Body of pancreas (tissue), 4 donors: Measurements from ENCODE around the gene RUFY3. TPM values are rescaled to one million over a fixed set of nuclear protein-coding genes. Genes with fewer than 3 reads are reported as not detected.

Experiments
- ATAC-seq: fragments of 150-250 bp; one replicate; pipeline ENCODE4 v1.9.1; 2016
- DNase-seq, 4 donors: peaks; one replicate each; pipeline ENCODE4 v3.0.0-alpha.2; 2019
- H3K27ac ChIP-seq, 4 donors: fragments of 200-600 bp; sonication (generic); 1 replicate in 3 of 4; 2 replicates in 1 of 4; pipeline versions ENCODE4 v1.5.1 to v1.6.1; 2016 to 2019; ENCODE audit warnings: mild to moderate bottlenecking in 1 of 4, mixed read lengths in 1 of 4, moderate library complexity in 1 of 4
- H3K27me3 ChIP-seq, 2 donors: fragments of 200-600 bp; sonication (generic); one replicate each; pipeline ENCODE4 v1.6.0; 2016; ENCODE audit warnings: mild to moderate bottlenecking in 1 of 2
- H3K36me3 ChIP-seq, 2 donors: fragments of 200-600 bp; sonication (generic); replicated peaks in 1 of 2; 2 replicates each; pipeline ENCODE4 v1.5.1; 2016; ENCODE audit warnings: low read depth in 2 of 2; ENCODE audit not compliant: insufficient read depth in 1 of 2
- H3K4me1 ChIP-seq: fragments of 200-600 bp; sonication (generic); one replicate; pipeline ENCODE4 v1.6.0; 2016
- H3K4me3 ChIP-seq, 2 donors: fragments of 200-600 bp; sonication (generic); 1 replicate in 1 of 2; 2 replicates in 1 of 2; pipeline ENCODE4 v1.5.1; 2016 to 2019
- H3K9me3 ChIP-seq, 3 donors: fragments of 200-600 bp; sonication (generic); 1 replicate in 2 of 3; 2 replicates in 1 of 3; pipeline ENCODE4 v1.5.1; 2016
- CTCF ChIP-seq, 7 experiments: fragments of 450-650 bp in 4 of 7; fragments of 200-600 bp in 3 of 7; sonication (generic) in 3 of 7; IDR thresholded peaks; one replicate each; pipeline ENCODE4 v1.5.1; 2016 to 2019; ENCODE audit warnings: antibody characterized with exemption in 7 of 7
- POLR2A ChIP-seq, 3 donors: fragments of 450-650 bp; IDR thresholded peaks; one replicate each; pipeline ENCODE4 v1.6.1; 2016; ENCODE audit warnings: antibody characterized with exemption in 3 of 3, mild to moderate bottlenecking in 2 of 3
- WGBS, 2 donors: methylation state at CpG; one replicate each; pipeline ENCODE4 v1.1.5; 2017; 5-methylcytosine and 5-hydroxymethylcytosine counted together
- intact Hi-C: fragments of 100-400 bp; cut with DNase I; formaldehyde crosslinking; loops from one replicate; pipeline ENCODE4 v1.15.1; 2023
- total RNA-seq, 2 donors: library from RNA; depleted of rRNA; stranded (reverse); fragments of >200 nt; gene quantifications; one replicate each; pipeline ENCODE4 v1.1.0, GENCODE V29; 2016

RUFY3 gene
- total RNA-seq, 2 donors from 2014 or later: 46.4 to 62.6 TPM

GRCh38 chr4:70793626-70794025, 71.9 kb downstream of the RUFY3 start:
- TF ChIP-seq POLR2A (IDR thresholded peaks at IDR 0.05) (no peak), CTCF (IDR thresholded peaks at IDR 0.05) (no peak)
- Histone ChIP-seq H3K36me3 (peaks cover 9 to 10% of the 10 kb centered on the region in 2 donors), H3K9me3 (no peaks in the 10 kb centered on the region), H3K27me3 (no peaks in the 10 kb centered on the region), H3K27ac (no peak overlapping the region), H3K4me1 (no peaks in the 10 kb centered on the region), H3K4me3 (no peak overlapping the region)
- DNase-seq: no peak
- ATAC-seq: no peak
- intact Hi-C loops: no loop called here
- 84 to 87% methylated on average over 6 of the region's 6 CpGs for WGBS, 2 donors

GRCh38 chr4:70801265-70801809, 79.6 kb downstream of the RUFY3 start:
- WGBS, 2 donors: 76 to 100% methylated on average over 1 of the region's 1 CpG
- ATAC-seq (no peak), DNase-seq (no peak)
- TF ChIP-seq CTCF (IDR thresholded peaks at IDR 0.05): no peak
- TF ChIP-seq POLR2A (IDR thresholded peaks at IDR 0.05): no peak
- Histone ChIP-seq H3K4me1 (no peaks in the 10 kb centered on the region), H3K4me3 (no peak overlapping the region), H3K27me3 (no peaks in the 10 kb centered on the region), H3K27ac (no peak overlapping the region), H3K36me3 (peaks cover 0 to 2% of the 10 kb centered on the region in 2 donors), H3K9me3 (no peaks in the 10 kb centered on the region)
- intact Hi-C loops: no loop called here

- Histone ChIP-seq H3K9me3 (no peaks in the 10 kb centered on the region), H3K4me3 (no peak overlapping the region), H3K27me3 (no peaks in the 10 kb centered on the region), H3K27ac (no peak overlapping the region), H3K36me3 (no peaks in the 10 kb centered on the region), H3K4me1 (no peaks in the 10 kb centered on the region)
- 87 to 94% methylated on average over 5 of the region's 5 CpGs for WGBS, 2 donors
- intact Hi-C loops: no loop called here
- TF ChIP-seq CTCF (IDR thresholded peaks at IDR 0.05): no peak
- TF ChIP-seq POLR2A (IDR thresholded peaks at IDR 0.05): no peak
- ATAC-seq (no peak), DNase-seq (no peak)
Measured at GRCh38 chr4:70802928-70803580, 81.3 kb downstream of the RUFY3 start.

- Histone ChIP-seq H3K9me3 (no peaks in the 10 kb centered on the region), H3K4me1 (no peaks in the 10 kb centered on the region), H3K27ac (no peak overlapping the region), H3K27me3 (no peaks in the 10 kb centered on the region), H3K4me3 (no peak overlapping the region), H3K36me3 (no peaks in the 10 kb centered on the region)
- WGBS, 2 donors: 74 to 93% methylated on average over 1 of the region's 1 CpG
- TF ChIP-seq CTCF (IDR thresholded peaks at IDR 0.05): no peak
- TF ChIP-seq POLR2A (IDR thresholded peaks at IDR 0.05): no peak
- DNase-seq: no peak
- intact Hi-C loops: no loop called here
- no peak for ATAC-seq
Measured at GRCh38 chr4:70808151-70808550, 86.4 kb downstream of the RUFY3 start.

- H3K27ac ChIP-seq: no peak overlapping the region
- H3K27me3 ChIP-seq: no peaks in the 10 kb centered on the region
- no peak for ATAC-seq
- no peak for DNase-seq
- no peaks in the 10 kb centered on the region for H3K9me3 ChIP-seq
- H3K36me3 ChIP-seq: peaks cover 8 to 10% of the 10 kb centered on the region in 2 donors
- no peak overlapping the region for H3K4me3 ChIP-seq
- no peak for TF ChIP-seq CTCF (IDR thresholded peaks at IDR 0.05)
- no peak for TF ChIP-seq POLR2A (IDR thresholded peaks at IDR 0.05)
- no peaks in the 10 kb centered on the region for H3K4me1 ChIP-seq
- intact Hi-C loops: no loop called here
- WGBS, 2 donors: 81 to 100% methylated on average over 1 of the region's 1 CpG
Measured at GRCh38 chr4:70815370-70815769, 93.6 kb downstream of the RUFY3 start.
